SU-DHL-6 (cell line): ENCODE measurements around the gene UBE2L5.

Experiments used
- EZH2phosphoT487 ChIP-seq: fragments of 200-600 bp; sonication (generic), shearing (Covaris generic); conservative IDR thresholded peaks from 2 replicates; pipeline ENCODE4 v1.6.1; 2018; ENCODE audit warnings: mild to moderate bottlenecking, antibody characterized with exemption, low read length, moderate library complexity, mixed read lengths
- TF ChIP-seq, protein P1 (sequence below): fragments of 200-600 bp; sonication (generic); IDR thresholded peaks from one replicate; pipeline ENCODE4 v1.5.1; 2017; ENCODE audit warnings: antibody characterized with exemption, mild to moderate bottlenecking, low read length, moderate library complexity; ENCODE audit not compliant: insufficient read depth, poor library complexity, severe bottlenecking

DNA sequence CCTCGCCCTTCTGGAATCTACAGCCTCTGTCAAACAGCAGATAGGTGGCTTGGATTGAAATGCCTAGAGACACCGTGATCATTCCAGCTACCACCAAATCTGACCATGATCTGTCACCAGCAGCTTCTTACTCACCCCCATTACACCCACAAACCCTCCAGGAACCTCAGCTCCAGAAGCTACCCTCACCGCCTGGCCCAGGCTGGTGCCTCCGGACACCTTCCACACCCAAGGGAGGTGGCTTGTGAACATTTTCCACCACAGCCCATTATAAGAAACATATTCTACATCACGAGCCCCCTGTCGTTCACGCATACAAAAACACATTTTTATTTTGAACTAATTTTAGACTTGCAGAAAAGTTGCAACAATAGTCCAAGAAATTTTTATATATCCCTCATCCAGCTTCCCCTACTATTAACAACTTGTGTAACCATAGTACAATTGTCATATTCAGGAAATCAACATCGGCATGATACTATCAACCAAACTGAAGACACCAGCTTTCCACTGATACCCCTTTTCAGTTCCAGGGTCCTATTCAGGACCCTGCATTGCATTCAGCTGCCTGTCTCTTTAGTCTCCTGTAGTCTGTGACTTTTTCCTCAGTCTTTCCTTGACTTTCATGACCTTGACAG is 15.4 kb upstream of the UBE2L5 start:
- TF ChIP-seq, protein P1, sequence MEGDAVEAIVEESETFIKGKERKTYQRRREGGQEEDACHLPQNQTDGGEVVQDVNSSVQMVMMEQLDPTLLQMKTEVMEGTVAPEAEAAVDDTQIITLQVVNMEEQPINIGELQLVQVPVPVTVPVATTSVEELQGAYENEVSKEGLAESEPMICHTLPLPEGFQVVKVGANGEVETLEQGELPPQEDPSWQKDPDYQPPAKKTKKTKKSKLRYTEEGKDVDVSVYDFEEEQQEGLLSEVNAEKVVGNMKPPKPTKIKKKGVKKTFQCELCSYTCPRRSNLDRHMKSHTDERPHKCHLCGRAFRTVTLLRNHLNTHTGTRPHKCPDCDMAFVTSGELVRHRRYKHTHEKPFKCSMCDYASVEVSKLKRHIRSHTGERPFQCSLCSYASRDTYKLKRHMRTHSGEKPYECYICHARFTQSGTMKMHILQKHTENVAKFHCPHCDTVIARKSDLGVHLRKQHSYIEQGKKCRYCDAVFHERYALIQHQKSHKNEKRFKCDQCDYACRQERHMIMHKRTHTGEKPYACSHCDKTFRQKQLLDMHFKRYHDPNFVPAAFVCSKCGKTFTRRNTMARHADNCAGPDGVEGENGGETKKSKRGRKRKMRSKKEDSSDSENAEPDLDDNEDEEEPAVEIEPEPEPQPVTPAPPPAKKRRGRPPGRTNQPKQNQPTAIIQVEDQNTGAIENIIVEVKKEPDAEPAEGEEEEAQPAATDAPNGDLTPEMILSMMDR: no peak
- TF ChIP-seq EZH2phosphoT487: no peak
